ENCODE measurements around the gene CYP17A1. TPM values are rescaled to one million over a fixed set of nuclear protein-coding genes. Genes with fewer than 3 reads are reported as not detected.
A peak's percentile ranks its signal among the peaks of the same experiment; 100 is the strongest.

Gene CYP17A1
- total RNA-seq, 4 donors from 2014 or later: not detected

DNA sequence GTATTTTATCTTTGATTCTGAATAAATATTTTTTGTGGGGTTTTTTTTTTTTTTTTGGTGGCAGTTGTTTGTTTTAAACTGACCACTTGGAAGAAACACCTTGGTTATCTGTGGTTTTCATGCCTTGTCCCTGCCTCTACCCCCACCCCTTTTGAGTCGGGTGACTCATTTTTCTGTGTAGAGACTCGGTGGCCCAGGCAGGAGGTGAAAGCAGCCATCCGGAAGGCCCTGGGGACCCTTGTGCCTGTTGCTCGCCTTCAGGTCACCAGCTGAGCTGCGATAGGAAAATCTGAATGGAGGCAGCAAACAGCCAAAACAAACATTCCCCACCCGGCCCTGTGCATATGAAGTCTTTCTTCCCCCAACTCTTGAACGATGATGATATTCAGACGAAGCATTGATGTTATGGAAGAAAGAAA lies 22.8 kb downstream of the CYP17A1 start:
- H3K4me3 ChIP-seq: no peak overlapping the region
- no peaks in the 10 kb centered on the region for H3K27me3 ChIP-seq
- no peak for DNase-seq (ENCODE audit: low spot score in 2 of 2)
- H3K9me3 ChIP-seq: no peaks in the 10 kb centered on the region
- peaks cover 39% of the 10 kb centered on the region for H3K4me1 ChIP-seq
- peaks cover 52% of the 10 kb centered on the region for H3K36me3 ChIP-seq
- WGBS: 64% methylated on average over 8 of the region's 8 CpGs
- TF ChIP-seq EP300 (IDR thresholded peaks at IDR 0.05): no peak
- no peak for TF ChIP-seq POLR2AphosphoS5 (IDR thresholded peaks at IDR 0.05)
- H3K27ac ChIP-seq: peak overlapping the region; percentile 89

DNA sequence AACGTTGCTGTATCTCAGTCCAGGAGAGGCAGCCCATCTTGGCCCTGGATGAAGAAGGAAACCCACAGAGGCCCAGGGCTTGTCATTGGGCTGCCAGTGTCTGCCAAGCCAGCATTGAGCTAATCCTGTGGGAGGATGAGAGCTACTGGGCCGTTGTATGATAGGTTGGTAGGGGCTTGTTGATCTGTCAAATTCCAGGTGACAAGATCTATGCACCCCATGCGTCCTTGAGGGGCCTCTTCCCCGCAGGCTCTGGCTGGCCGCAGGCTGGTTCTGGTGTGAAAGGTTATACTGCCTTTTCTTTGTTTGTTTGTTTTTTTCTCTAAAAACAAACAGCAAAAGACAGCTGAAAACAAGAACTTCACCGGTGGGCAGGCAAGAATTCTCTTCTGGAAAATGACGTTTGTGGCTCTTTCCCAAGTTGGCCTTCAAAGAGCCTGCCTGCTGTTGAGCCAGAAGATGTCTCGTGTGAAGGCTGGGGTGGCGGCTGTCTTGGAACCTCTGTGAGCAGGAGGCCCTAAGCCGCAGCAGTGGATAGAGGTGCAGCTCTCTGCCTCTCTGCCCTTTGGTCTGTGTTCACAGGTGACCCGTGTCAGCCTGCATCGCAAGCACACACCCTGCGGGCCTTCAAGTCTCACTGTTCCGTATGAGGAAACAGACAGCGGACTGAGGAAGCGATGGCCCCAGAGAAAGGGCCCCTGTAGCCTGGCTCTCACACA lies 23.3 kb downstream of the CYP17A1 start:
- TF ChIP-seq POLR2A (IDR thresholded peaks at IDR 0.05) (no peak), EP300 (IDR thresholded peaks at IDR 0.05) (no peak), POLR2AphosphoS5 (IDR thresholded peaks at IDR 0.05) (no peak)
- TF ChIP-seq, protein P1, sequence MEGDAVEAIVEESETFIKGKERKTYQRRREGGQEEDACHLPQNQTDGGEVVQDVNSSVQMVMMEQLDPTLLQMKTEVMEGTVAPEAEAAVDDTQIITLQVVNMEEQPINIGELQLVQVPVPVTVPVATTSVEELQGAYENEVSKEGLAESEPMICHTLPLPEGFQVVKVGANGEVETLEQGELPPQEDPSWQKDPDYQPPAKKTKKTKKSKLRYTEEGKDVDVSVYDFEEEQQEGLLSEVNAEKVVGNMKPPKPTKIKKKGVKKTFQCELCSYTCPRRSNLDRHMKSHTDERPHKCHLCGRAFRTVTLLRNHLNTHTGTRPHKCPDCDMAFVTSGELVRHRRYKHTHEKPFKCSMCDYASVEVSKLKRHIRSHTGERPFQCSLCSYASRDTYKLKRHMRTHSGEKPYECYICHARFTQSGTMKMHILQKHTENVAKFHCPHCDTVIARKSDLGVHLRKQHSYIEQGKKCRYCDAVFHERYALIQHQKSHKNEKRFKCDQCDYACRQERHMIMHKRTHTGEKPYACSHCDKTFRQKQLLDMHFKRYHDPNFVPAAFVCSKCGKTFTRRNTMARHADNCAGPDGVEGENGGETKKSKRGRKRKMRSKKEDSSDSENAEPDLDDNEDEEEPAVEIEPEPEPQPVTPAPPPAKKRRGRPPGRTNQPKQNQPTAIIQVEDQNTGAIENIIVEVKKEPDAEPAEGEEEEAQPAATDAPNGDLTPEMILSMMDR (IDR thresholded peaks at IDR 0.05): no peak
- peak overlapping the region; percentile 89 for H3K27ac ChIP-seq
- H3K36me3 ChIP-seq: peaks cover 53% of the 10 kb centered on the region
- no peaks in the 10 kb centered on the region for H3K9me3 ChIP-seq
- no peaks in the 10 kb centered on the region for H3K27me3 ChIP-seq
- no peak for DNase-seq (ENCODE audit: low spot score in 2 of 2)
- peaks cover 39% of the 10 kb centered on the region for H3K4me1 ChIP-seq
- WGBS: 72% methylated on average over 16 of the region's 16 CpGs
- H3K4me3 ChIP-seq: no peak overlapping the region

DNA sequence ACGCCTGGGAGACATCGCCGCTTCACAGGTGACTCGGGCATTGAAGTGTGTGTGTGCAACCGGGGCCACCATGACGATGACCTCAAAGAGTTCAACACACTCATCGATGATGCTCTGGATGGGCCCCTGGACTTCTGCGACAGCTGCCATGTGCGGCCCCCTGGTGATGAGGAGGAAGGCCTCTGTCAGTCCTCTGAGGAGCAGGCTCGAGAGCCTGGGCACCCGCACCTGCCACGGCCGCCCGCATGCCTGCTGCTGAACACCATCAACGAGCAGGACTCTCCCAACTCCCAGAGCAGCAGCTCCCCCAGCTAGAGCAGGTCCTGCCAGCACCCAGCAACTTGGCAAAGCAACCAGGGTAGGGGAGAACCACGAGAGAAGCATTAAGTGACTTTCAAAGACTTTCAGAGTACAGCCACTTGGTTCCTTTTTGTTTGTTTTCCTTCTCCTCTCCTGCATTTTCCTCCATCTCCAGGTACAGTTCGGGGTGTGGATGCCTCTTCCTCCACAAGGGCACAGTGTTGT lies 24.1 kb downstream of the CYP17A1 start:
- peaks cover 35% of the 10 kb centered on the region for H3K4me1 ChIP-seq
- no peaks in the 10 kb centered on the region for H3K9me3 ChIP-seq
- H3K36me3 ChIP-seq: peaks cover 53% of the 10 kb centered on the region
- H3K27me3 ChIP-seq: no peaks in the 10 kb centered on the region
- TF ChIP-seq POLR2AphosphoS5 (IDR thresholded peaks at IDR 0.05) (no peak), POLR2A (IDR thresholded peaks at IDR 0.05) (no peak), EP300 (IDR thresholded peaks at IDR 0.05) (no peak)
- TF ChIP-seq, protein P1 (IDR thresholded peaks at IDR 0.05): no peak
- peak overlapping the region; percentile 89 for H3K27ac ChIP-seq
- whole genome bisulfite sequencing: 81% methylated on average over 9 of the region's 17 CpGs
- no peak for DNase-seq (ENCODE audit: low spot score in 2 of 2)
- no peak overlapping the region for H3K4me3 ChIP-seq

DNA sequence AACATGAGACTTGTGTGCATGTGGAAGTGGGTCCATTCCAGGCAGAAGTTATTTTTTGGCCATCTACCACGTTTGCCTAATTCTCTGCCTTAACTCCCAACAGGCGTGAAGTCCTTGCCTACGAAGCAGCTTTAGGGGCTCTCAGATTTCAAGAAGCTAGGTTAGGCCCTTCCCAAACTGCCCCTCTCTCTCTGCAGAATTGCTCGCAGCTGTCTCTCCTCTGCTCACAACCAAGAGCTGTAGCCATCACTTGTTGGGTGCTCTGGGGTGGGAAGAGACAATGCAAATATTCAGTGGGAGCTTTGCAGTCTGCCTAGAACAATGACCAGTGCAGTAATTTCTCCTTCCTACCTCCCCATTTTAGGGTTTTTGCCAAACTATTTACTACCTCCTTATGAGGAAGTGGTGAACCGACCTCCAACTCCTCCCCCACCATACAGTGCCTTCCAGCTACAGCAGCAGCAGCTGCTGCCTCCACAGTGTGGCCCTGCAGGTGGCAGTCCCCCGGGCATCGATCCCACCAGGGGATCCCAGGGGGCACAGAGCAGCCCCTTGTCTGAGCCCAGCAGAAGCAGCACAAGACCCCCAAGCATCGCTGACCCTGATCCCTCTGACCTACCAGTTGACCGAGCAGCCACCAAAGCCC lies 24.9 kb downstream of the CYP17A1 start:
- peak overlapping the region; percentile 2 for H3K27ac ChIP-seq
- no peak for DNase-seq (ENCODE audit: low spot score in 2 of 2)
- H3K27me3 ChIP-seq: no peaks in the 10 kb centered on the region
- H3K4me3 ChIP-seq: no peak overlapping the region
- peaks cover 53% of the 10 kb centered on the region for H3K36me3 ChIP-seq
- no peak for TF ChIP-seq EP300 (IDR thresholded peaks at IDR 0.05)
- TF ChIP-seq POLR2A (IDR thresholded peaks at IDR 0.05): no peak
- no peak for TF ChIP-seq POLR2AphosphoS5 (IDR thresholded peaks at IDR 0.05)
- TF ChIP-seq, protein P1 (IDR thresholded peaks at IDR 0.05): no peak
- no peaks in the 10 kb centered on the region for H3K9me3 ChIP-seq
- WGBS: 73% methylated on average over 7 of the region's 9 CpGs
- H3K4me1 ChIP-seq: peaks cover 35% of the 10 kb centered on the region

- Histone ChIP-seq H3K27ac (no peak overlapping the region), H3K36me3 (peaks cover 53% of the 10 kb centered on the region)
- 96% methylated on average over 3 of the region's 3 CpGs for WGBS
Measured at GRCh38 chr10:102811346-102811745, 25.9 kb downstream of the CYP17A1 start.

More at GRCh38 chr10:102811346-102811745, 25.9 kb downstream of the CYP17A1 start:
- Histone ChIP-seq H3K4me3 (no peak overlapping the region), H3K4me1 (peaks cover 29% of the 10 kb centered on the region), H3K27me3 (no peaks in the 10 kb centered on the region), H3K9me3 (no peaks in the 10 kb centered on the region)
- DNase-seq (ENCODE audit: low spot score in 2 of 2): no peak
- TF ChIP-seq, protein P1 (IDR thresholded peaks at IDR 0.05): no peak
- TF ChIP-seq POLR2AphosphoS5 (IDR thresholded peaks at IDR 0.05) (no peak), POLR2A (IDR thresholded peaks at IDR 0.05) (no peak), EP300 (IDR thresholded peaks at IDR 0.05) (no peak)

Data from suprapubic skin (tissue), 4 donors.